Breast epithelium (tissue), 4 donors: ENCODE data around the gene KDM4C. TPM values are rescaled to one million over a fixed set of nuclear protein-coding genes. Genes with fewer than 3 reads are reported as not detected.

Experiments used
- DNase-seq, 2 donors: peaks; one replicate each; pipeline ENCODE4 v3.0.0-alpha.2; 2019; ENCODE audit warnings: low spot score in 2 of 2
- H3K27ac ChIP-seq, 2 donors: fragments of 200-600 bp; sonication (generic) in 1 of 2; one replicate each; pipeline ENCODE4 v1.5.1; 2016 to 2019; ENCODE audit warnings: mild to moderate bottlenecking in 1 of 2
- H3K27me3 ChIP-seq, 2 donors: fragments of 200-600 bp; sonication (generic) in 1 of 2; one replicate each; pipeline versions ENCODE4 v1.5.1 to v1.6.0; 2017 to 2019; ENCODE audit warnings: control low read depth in 1 of 2, mild to moderate bottlenecking in 1 of 2
- H3K36me3 ChIP-seq: fragments of 200-600 bp; one replicate; pipeline ENCODE4 v1.5.1; 2019
- H3K4me1 ChIP-seq, 2 donors: fragments of 200-600 bp; sonication (generic); one replicate each; pipeline ENCODE4 v1.5.1; 2016 to 2019; ENCODE audit warnings: control low read depth in 1 of 2
- H3K4me3 ChIP-seq, 3 donors: fragments of 200-600 bp; sonication (generic); 1 replicate in 2 of 3; 2 replicates in 1 of 3; pipeline ENCODE4 v1.5.1; 2016 to 2019; ENCODE audit warnings: mild to moderate bottlenecking in 3 of 3, moderate library complexity in 2 of 3
- H3K9me3 ChIP-seq, 2 donors: fragments of 200-600 bp; sonication (generic) in 1 of 2; one replicate each; pipeline ENCODE4 v1.5.1; 2016 to 2019; ENCODE audit warnings: control low read depth in 1 of 2
- POLR2A ChIP-seq: fragments of 450-650 bp; IDR thresholded peaks from one replicate; pipeline ENCODE4 v1.6.1; 2016; ENCODE audit warnings: antibody characterized with exemption, mild to moderate bottlenecking, moderate library complexity
- POLR2AphosphoS5 ChIP-seq, 3 donors: sonication (generic); formaldehyde crosslinking; IDR thresholded peaks; one replicate each; pipeline ENCODE4 v1.6.1; 2017; ENCODE audit warnings: antibody characterized with exemption in 3 of 3
- intact Hi-C: fragments of 100-400 bp; cut with DNase I; formaldehyde crosslinking; loops from one replicate; pipeline ENCODE4 v1.15.1; 2023; ENCODE audit warnings: low total_unique reads
- total RNA-seq, 3 donors: library from RNA; depleted of rRNA; stranded (reverse); fragments of >200 nt; gene quantifications; one replicate each; pipeline ENCODE4 v1.1.0, GENCODE V29; 2016
- TF ChIP-seq, protein P1 (sequence below), 3 donors: fragments of 450-650 bp; IDR thresholded peaks; one replicate each; pipeline ENCODE4 v1.5.1; 2016 to 2017; ENCODE audit warnings: antibody characterized with exemption in 3 of 3, mild to moderate bottlenecking in 3 of 3, moderate library complexity in 3 of 3

Gene KDM4C
- total RNA-seq, 3 donors from 2014 or later = 37.8 to 80.9 (median 60.0) TPM

DNA sequence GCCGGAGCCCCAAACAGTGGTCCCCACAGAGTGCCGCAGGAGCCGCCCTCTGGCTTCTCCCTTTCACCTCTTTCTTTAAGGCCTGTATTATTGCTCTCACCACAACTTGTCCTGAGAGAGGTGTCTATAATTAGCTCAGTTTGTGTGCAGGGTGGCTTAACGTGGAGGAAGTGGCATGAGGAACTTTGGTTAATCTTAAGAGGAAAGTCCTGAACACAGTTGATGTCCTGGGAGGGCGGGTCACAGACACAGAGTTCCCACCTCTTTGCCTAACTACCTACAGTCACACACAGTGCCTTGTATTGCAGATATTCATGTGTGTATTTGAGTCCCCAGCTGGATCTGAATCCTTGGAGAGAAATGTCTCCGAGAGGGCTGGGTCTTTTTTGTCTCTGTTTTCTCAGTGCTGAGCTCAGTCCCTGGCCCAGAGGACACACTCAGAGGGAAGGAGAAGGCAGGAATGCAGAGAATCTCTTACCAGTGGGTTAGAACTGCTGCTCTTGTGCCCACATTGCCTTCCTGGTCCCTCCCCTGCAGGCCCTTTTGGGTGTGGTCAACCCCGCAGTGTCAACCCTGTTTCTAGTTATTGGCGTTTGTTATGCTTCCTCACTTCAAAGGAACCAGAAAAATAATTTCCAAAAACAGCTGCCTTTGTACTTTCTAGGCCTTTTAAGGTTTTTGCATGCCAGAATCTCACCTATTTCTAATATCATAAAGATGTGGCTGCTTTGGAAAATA is 392.5 kb downstream of the KDM4C start:
- intact Hi-C loops = no loop called here
- H3K4me3 ChIP-seq = no peak overlapping the region
- DNase-seq = no peak

DNA sequence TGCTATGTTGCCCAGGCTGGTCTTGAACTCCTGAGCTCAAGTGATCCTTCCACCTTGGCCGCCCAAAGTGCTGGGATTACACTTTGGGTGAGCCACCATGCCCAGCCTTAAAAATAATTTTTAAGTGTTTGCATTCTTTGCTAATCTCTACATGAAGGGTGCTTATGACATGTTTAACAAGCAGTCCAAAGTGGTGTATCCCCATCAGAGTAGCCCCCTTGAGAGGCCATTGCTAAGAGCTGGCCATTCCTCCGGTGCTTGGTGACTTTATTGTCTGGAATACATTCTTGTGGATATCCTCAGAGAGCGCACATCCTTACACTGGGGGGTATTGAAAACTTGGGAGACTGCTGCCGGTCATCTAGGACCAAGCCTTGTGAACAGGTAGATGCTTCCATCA is 395.4 kb downstream of the KDM4C start:
- H3K36me3 ChIP-seq = no peaks in the 10 kb centered on the region
- TF ChIP-seq, protein P1, sequence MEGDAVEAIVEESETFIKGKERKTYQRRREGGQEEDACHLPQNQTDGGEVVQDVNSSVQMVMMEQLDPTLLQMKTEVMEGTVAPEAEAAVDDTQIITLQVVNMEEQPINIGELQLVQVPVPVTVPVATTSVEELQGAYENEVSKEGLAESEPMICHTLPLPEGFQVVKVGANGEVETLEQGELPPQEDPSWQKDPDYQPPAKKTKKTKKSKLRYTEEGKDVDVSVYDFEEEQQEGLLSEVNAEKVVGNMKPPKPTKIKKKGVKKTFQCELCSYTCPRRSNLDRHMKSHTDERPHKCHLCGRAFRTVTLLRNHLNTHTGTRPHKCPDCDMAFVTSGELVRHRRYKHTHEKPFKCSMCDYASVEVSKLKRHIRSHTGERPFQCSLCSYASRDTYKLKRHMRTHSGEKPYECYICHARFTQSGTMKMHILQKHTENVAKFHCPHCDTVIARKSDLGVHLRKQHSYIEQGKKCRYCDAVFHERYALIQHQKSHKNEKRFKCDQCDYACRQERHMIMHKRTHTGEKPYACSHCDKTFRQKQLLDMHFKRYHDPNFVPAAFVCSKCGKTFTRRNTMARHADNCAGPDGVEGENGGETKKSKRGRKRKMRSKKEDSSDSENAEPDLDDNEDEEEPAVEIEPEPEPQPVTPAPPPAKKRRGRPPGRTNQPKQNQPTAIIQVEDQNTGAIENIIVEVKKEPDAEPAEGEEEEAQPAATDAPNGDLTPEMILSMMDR (IDR thresholded peaks at IDR 0.05) = no peak
- TF ChIP-seq POLR2AphosphoS5 (IDR thresholded peaks at IDR 0.05) (no peak), POLR2A (no peak)

More for the DNA sequence above, 392.5 kb downstream of the KDM4C start:
- no peaks in the 10 kb centered on the region for H3K4me1 ChIP-seq
- TF ChIP-seq POLR2A (no peak), POLR2AphosphoS5 (IDR thresholded peaks at IDR 0.05) (no peak)
- TF ChIP-seq, protein P1 (IDR thresholded peaks at IDR 0.05) = no peak
- H3K9me3 ChIP-seq = no peaks in the 10 kb centered on the region
- no peak overlapping the region for H3K27ac ChIP-seq
- H3K36me3 ChIP-seq = no peaks in the 10 kb centered on the region
- H3K27me3 ChIP-seq = no peaks in the 10 kb centered on the region

DNA sequence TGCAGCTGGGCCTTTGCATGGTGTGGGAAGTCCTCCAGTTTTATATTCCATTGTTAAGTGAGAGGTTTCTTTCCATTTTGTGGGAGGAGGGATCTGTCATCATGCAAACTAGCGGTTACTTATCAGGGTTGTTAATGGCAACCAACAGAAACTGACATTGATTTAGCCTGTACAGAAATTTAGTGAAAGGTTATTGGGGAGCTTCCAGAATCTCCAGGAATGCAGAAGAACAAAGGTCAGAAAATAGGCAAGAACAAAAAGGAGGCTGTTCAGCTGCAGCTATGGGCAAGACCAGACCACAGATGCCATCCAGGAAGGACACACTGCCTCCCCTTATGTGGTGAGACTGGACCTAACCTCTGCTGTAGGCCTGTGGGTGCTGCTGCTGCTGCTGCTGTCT is 395.8 kb downstream of the KDM4C start:
- Histone ChIP-seq H3K4me3 (no peak overlapping the region), H3K4me1 (no peaks in the 10 kb centered on the region), H3K27me3 (no peaks in the 10 kb centered on the region), H3K36me3 (no peaks in the 10 kb centered on the region), H3K9me3 (no peaks in the 10 kb centered on the region), H3K27ac (no peak overlapping the region)
- TF ChIP-seq, protein P1 (IDR thresholded peaks at IDR 0.05) = no peak
- no peak for DNase-seq
- intact Hi-C loops = no loop called here

More for the DNA sequence above, 395.4 kb downstream of the KDM4C start:
- no peak overlapping the region for H3K27ac ChIP-seq
- DNase-seq = no peak
- H3K27me3 ChIP-seq = no peaks in the 10 kb centered on the region
- H3K4me1 ChIP-seq = no peaks in the 10 kb centered on the region
- intact Hi-C loops = no loop called here
- no peaks in the 10 kb centered on the region for H3K9me3 ChIP-seq
- H3K4me3 ChIP-seq = no peak overlapping the region

DNA sequence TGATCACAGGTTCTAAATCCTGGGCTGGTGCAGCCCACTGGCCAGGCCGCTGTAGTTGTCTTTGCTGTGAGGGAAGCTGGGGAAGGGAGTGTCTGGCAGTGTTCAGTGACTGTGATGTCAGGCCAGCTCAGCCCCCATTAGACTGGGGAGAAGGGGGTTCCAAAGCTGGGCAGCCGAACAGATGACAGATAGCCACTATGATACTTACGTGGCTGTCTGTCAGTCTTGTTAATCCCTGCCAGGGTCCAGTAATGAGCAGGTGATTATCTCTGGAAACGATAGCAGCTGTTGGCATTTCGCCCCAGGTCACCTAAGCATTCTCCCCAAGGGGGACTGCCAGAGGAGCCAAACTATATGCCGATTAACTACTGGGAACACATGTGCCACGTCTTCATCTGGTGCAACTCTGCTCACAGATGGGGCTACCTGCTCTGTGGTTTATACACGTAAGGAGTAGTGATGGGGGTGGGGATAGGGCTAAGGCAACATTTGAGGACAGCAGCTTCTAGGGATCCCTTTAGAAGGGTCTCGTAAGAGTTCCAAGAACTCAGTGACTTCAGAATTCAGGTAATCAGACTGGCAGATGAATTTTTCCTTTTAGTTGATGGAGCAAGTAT is 396.3 kb downstream of the KDM4C start:
- TF ChIP-seq, protein P1 (IDR thresholded peaks at IDR 0.05) = no peak
- DNase-seq = no peak
- intact Hi-C loops = no loop called here

DNA sequence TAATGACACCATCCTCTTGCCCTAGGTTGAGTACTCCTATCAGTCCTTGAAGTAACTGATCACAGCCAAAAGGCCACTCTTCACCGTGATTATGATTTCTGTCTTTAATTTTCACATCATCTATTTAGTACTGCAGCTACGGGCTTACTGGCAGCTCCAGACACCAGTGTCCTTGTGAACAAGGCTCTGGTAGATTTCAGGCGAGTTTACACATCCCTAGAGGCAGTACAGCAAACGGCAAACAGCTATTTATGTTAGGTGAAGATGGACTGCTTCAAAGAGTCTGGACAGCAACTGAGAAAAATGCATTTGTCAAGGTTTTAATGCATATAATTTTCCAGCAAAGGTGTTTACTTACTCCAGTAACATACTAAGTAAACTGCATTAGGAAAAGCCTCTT is 396.9 kb downstream of the KDM4C start:
- no peaks in the 10 kb centered on the region for H3K36me3 ChIP-seq
- no peak overlapping the region for H3K4me3 ChIP-seq
- H3K27ac ChIP-seq = no peak overlapping the region
- TF ChIP-seq POLR2AphosphoS5 (IDR thresholded peaks at IDR 0.05) (no peak), POLR2A (no peak)
- TF ChIP-seq, protein P1 (IDR thresholded peaks at IDR 0.05) = no peak
- no peaks in the 10 kb centered on the region for H3K27me3 ChIP-seq
- DNase-seq = no peak
- H3K4me1 ChIP-seq = no peaks in the 10 kb centered on the region
- no peaks in the 10 kb centered on the region for H3K9me3 ChIP-seq
- intact Hi-C loops = no loop called here

More for the DNA sequence above, 396.3 kb downstream of the KDM4C start:
- Histone ChIP-seq H3K36me3 (no peaks in the 10 kb centered on the region), H3K27ac (no peak overlapping the region), H3K4me3 (no peak overlapping the region), H3K27me3 (no peaks in the 10 kb centered on the region), H3K4me1 (no peaks in the 10 kb centered on the region), H3K9me3 (no peaks in the 10 kb centered on the region)
